ENCODE results near the gene SLC44A1.

SLC44A1 gene

DNA sequence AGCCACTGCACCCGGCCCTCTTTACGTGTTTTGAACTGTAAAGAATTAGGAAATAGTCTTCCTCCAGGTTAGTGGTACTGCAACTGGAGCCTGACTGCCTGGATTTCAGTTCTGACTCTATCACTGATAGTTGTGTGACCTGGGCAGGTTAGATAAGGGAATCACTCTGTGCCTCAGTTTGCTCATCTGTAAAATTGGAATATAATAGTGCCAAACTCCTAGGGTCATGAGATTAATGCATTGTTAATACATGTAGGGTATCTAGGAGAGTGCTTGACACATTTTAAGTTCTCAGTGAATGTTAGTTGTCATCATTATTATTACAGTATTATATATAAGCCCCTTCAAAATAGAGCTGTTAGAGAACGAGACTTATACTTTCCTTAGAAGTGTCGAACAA is 130.9 kb downstream of the SLC44A1 start:
- no peak overlapping the region for H3K9ac ChIP-seq
- no peaks in the 10 kb centered on the region for H3K79me2 ChIP-seq
- H2AFZ ChIP-seq = no peak overlapping the region
- no peaks in the 10 kb centered on the region for H3K9me3 ChIP-seq (ENCODE audit: control insufficient read depth, low read length)
- no peaks in the 10 kb centered on the region for H3K36me3 ChIP-seq (ENCODE audit: control insufficient read depth, insufficient read depth, low read length)
- TF ChIP-seq, protein P1, sequence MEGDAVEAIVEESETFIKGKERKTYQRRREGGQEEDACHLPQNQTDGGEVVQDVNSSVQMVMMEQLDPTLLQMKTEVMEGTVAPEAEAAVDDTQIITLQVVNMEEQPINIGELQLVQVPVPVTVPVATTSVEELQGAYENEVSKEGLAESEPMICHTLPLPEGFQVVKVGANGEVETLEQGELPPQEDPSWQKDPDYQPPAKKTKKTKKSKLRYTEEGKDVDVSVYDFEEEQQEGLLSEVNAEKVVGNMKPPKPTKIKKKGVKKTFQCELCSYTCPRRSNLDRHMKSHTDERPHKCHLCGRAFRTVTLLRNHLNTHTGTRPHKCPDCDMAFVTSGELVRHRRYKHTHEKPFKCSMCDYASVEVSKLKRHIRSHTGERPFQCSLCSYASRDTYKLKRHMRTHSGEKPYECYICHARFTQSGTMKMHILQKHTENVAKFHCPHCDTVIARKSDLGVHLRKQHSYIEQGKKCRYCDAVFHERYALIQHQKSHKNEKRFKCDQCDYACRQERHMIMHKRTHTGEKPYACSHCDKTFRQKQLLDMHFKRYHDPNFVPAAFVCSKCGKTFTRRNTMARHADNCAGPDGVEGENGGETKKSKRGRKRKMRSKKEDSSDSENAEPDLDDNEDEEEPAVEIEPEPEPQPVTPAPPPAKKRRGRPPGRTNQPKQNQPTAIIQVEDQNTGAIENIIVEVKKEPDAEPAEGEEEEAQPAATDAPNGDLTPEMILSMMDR (IDR thresholded peaks at IDR 0.05) = no peak
- H3K4me2 ChIP-seq (ENCODE audit: low read length) = no peak overlapping the region
- no peaks in the 10 kb centered on the region for H3K27me3 ChIP-seq (ENCODE audit: control insufficient read depth, insufficient read depth, low read length)
- no peaks in the 10 kb centered on the region for H3K4me1 ChIP-seq
- no peak overlapping the region for H3K4me3 ChIP-seq (ENCODE audit: low read depth, low read length)
- no peak overlapping the region for H3K27ac ChIP-seq

DNA sequence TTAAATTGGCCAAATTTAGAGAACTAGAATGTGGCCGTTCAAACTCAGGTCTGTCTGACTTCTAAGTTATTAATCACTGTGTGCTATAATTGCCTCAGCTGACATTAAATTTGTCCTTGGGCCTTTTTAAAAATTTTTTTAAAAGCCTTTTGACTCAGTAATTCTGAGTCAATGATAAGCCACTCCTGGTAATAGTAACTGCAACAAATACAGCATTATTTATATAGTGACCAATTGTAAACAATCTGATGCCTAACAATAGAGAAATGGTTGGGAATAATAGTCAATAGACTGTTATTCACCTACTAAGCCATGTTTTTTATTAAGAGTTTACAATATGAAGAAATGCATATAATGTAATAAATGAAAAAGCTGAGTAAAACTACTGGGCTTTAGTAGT is 132.4 kb downstream of the SLC44A1 start:
- no peaks in the 10 kb centered on the region for H3K79me2 ChIP-seq
- no peak overlapping the region for H3K4me3 ChIP-seq (ENCODE audit: low read depth, low read length)
- no peaks in the 10 kb centered on the region for H3K27me3 ChIP-seq (ENCODE audit: control insufficient read depth, insufficient read depth, low read length)
- no peak overlapping the region for H3K27ac ChIP-seq
- TF ChIP-seq, protein P1 (IDR thresholded peaks at IDR 0.05) = no peak
- no peaks in the 10 kb centered on the region for H3K9me3 ChIP-seq (ENCODE audit: control insufficient read depth, low read length)
- no peak overlapping the region for H2AFZ ChIP-seq
- no peaks in the 10 kb centered on the region for H3K4me1 ChIP-seq
- no peak overlapping the region for H3K9ac ChIP-seq
- no peaks in the 10 kb centered on the region for H3K36me3 ChIP-seq (ENCODE audit: control insufficient read depth, insufficient read depth, low read length)
- no peak overlapping the region for H3K4me2 ChIP-seq (ENCODE audit: low read length)

DNA sequence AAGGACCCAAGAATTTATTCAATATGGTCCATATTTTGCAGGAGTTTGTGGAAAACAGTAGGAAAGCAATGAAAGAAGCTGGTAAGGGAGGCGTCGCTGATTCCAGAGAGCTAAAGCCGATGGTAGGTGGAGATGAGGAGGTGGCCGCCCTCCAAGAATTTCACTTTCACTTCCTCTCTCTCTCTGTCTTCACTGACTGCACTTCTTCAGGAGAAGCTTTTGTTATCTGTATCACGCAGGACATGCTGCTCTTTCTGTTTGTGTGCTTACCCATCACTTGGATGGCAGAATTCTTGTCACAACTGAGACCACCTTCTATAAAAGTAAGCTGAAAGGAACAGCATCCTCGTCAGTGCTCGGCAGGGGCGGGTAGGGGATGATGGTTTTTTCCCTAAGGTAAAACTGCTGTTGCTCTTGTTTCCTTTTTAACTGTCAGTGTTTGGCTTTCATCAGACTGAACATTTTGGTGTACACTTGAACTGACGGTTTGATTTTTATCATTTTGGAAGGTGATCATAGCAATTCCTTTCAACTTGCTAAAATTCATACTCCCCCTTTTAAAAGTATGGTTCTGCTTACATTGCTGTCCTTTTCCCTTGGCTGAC is 141.0 kb downstream of the SLC44A1 start:
- Histone ChIP-seq H3K4me1 (no peaks in the 10 kb centered on the region), H3K9me3 (ENCODE audit: control insufficient read depth, low read length) (no peaks in the 10 kb centered on the region), H3K4me3 (ENCODE audit: low read depth, low read length) (no peak overlapping the region), H3K36me3 (ENCODE audit: control insufficient read depth, insufficient read depth, low read length) (no peaks in the 10 kb centered on the region), H3K4me2 (ENCODE audit: low read length) (no peak overlapping the region), H3K27ac (no peak overlapping the region), H3K9ac (no peak overlapping the region), H3K79me2 (no peaks in the 10 kb centered on the region), H3K27me3 (ENCODE audit: control insufficient read depth, insufficient read depth, low read length) (no peaks in the 10 kb centered on the region), H2AFZ (no peak overlapping the region)
- TF ChIP-seq, protein P1 (IDR thresholded peaks at IDR 0.05) = no peak

DNA sequence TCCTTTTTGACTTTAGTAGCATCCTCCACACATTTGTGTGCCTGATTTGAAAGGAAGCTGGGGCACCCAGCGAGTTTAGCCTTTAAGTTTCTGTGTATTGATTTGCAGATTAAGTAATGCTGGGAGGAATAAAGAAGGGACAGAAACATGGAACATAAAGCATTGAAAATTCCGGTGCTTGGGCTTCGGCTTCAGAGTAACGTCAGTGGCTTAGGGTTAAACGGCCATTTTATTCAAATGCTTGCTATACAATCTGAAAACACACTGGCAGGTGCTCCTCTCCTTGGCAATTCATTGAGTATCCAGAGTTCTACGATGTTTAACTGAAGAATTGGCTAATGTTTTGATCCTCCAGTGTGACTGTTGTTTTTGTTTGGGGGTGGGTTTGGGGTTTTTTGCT is 145.3 kb downstream of the SLC44A1 start:
- H3K9ac ChIP-seq = no peak overlapping the region
- no peak overlapping the region for H2AFZ ChIP-seq
- TF ChIP-seq, protein P1 (IDR thresholded peaks at IDR 0.05) = no peak
- no peaks in the 10 kb centered on the region for H3K9me3 ChIP-seq (ENCODE audit: control insufficient read depth, low read length)
- no peak overlapping the region for H3K4me3 ChIP-seq (ENCODE audit: low read depth, low read length)
- H3K4me1 ChIP-seq = no peaks in the 10 kb centered on the region
- no peak overlapping the region for H3K27ac ChIP-seq
- no peaks in the 10 kb centered on the region for H3K79me2 ChIP-seq
- H3K36me3 ChIP-seq (ENCODE audit: control insufficient read depth, insufficient read depth, low read length) = no peaks in the 10 kb centered on the region
- no peak overlapping the region for H3K4me2 ChIP-seq (ENCODE audit: low read length)
- no peaks in the 10 kb centered on the region for H3K27me3 ChIP-seq (ENCODE audit: control insufficient read depth, insufficient read depth, low read length)

DNA sequence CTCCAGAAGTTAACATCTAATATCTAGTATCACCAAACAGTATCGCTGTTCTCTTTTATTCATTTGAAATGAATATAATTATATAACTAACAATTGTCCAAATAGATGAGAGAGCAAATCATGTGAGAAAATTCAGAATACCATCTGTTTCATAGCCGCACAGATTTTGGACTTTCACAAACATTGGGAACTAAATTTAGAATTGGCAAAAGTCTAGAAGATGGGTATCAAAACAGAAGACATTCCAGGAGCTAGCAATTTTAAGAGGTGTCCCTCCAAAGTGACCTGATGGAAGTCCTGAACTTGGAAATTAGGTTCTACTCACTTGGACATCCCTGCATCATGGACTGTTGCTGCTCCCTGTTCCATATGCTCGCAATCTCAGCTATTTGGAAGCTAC is 146.4 kb downstream of the SLC44A1 start:
- no peaks in the 10 kb centered on the region for H3K27me3 ChIP-seq (ENCODE audit: control insufficient read depth, insufficient read depth, low read length)
- H2AFZ ChIP-seq = no peak overlapping the region
- H3K4me3 ChIP-seq (ENCODE audit: low read depth, low read length) = no peak overlapping the region
- no peaks in the 10 kb centered on the region for H3K9me3 ChIP-seq (ENCODE audit: control insufficient read depth, low read length)
- H3K9ac ChIP-seq = no peak overlapping the region
- no peaks in the 10 kb centered on the region for H3K4me1 ChIP-seq
- H3K36me3 ChIP-seq (ENCODE audit: control insufficient read depth, insufficient read depth, low read length) = no peaks in the 10 kb centered on the region
- H3K4me2 ChIP-seq (ENCODE audit: low read length) = no peak overlapping the region
- no peaks in the 10 kb centered on the region for H3K79me2 ChIP-seq
- H3K27ac ChIP-seq = no peak overlapping the region
- TF ChIP-seq, protein P1 (IDR thresholded peaks at IDR 0.05) = no peak

All from parathyroid adenoma (tissue), 2 donors.